ENCODE results near the gene FCGR3A.
"Not testable (repeated sequence)": the region's sequence is repeated elsewhere in the genome, so short reads cannot be mapped to it uniquely, and the experiment has no call there.

FCGR3A gene

DNA sequence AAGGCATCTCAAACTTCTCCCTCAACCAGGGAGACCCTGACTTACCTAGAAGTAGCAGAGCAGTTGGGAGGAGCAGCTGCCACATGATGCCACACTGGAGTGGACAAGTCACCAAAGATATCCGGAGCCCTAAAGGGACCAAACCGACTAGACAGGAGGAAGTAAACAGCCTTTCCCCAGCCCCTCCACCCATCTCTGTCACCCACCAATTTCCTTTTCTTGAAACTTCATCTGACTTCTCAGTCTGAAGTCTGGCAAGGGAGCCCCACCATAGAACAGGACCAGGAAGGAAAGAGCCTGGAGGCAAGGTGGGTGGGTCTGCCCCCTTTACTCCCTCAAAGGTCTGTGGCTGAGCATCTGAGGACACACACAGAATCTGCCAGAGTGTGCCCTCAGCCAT is at the start of gene FCGR3A:
FCGR3A (minus strand) TSS at position 167 of the 400 bp plus-strand sequence; CDS start at position 85, 82 bp downstream.
- peak; percentile 34 for DNase-seq

DNA sequence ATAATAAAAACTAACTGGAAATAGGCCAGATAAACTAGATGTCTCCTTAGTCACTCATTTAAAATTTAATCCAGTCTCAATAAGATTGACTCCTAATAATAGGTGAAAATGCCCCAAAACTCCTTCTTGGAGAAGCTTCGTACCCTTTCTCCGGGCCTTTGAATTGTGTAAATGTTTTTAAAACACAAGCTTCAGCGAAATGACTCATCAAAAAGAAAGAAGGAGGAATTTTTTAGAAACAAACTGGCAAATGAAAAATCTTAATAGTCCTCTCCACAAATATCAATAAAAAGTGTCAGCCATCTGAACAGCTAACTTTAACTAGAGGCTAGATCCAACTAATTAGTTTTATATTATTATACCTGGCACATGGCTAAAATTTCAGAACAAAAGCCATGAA is 47.5 kb upstream of the FCGR3A start:
- DNase-seq: not testable (repeated sequence)

DNA sequence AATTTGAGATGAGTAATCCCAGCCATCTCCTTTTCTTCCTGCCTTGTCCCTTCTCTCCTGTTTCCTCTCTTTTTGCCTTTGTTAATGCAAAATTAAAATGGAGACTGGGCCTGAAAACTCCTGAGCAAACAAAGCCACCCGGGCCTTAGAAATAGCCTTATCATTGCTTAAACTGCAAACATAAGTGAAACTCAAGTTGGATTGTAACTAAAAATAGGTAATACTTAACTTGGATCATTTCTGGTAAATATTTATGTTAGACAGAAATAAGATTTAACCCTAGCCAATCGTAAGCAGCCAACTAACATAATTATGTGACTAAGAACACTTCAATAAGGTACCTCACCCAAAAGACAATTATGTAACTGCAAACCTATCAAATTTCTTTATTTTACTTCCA is 46.0 kb upstream of the FCGR3A start:
- not testable (repeated sequence) for DNase-seq

DNA sequence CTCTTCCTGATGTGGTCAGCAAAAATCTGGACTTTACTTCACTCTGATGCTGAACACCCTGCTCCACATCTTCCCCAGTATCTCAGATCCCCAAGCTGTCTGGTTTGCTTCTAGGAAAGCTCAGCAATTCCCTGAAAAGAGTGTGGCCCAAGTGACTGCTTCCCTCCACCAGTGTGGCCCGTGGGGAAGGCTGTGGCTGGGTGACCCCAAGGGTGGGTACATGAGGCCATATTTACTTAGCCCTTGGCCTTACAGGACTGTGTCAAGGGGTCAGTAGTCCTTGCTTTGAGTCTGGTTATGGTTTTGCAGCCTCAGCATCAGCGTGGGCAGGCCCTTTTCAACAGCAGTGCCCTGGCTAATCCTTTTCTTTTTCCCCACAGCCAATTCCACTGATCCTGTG is 45.6 kb upstream of the FCGR3A start:
- DNase-seq: not testable (repeated sequence)

DNA sequence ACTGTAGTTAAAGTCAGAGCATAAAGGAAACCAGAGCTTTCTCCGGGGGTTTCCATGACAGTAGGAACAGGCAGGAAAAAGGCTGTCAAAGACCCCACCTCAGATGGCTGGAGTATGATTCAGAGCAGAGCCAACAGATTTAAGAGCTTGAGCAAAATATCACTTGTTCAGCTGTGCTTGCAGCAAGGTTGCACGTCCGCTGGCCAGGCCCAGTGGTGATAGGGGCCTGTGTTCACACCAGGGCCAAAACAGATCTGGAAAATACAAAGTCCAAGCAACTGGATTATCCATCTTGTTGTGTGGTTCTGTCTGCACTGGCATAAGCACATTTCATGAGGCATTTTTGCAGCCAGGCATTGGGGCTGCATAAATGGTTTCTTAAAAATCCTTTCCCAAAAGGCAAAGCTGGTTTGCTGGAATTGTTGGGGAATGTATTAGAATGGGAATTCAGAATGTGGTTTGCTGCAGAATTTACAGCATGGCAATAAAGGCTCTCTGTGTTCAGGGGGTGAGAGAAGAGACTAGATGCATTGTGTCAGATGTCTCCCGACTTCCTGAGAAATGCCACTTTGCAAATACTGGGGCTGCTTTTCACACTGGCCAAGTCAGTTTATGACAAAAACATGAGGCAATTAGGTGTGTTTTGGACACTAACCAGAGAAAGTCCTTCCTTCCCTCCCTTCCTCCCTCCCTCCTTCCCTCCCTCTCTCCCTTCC is 44.8 kb upstream of the FCGR3A start:
- DNase-seq: not testable (repeated sequence)

DNA sequence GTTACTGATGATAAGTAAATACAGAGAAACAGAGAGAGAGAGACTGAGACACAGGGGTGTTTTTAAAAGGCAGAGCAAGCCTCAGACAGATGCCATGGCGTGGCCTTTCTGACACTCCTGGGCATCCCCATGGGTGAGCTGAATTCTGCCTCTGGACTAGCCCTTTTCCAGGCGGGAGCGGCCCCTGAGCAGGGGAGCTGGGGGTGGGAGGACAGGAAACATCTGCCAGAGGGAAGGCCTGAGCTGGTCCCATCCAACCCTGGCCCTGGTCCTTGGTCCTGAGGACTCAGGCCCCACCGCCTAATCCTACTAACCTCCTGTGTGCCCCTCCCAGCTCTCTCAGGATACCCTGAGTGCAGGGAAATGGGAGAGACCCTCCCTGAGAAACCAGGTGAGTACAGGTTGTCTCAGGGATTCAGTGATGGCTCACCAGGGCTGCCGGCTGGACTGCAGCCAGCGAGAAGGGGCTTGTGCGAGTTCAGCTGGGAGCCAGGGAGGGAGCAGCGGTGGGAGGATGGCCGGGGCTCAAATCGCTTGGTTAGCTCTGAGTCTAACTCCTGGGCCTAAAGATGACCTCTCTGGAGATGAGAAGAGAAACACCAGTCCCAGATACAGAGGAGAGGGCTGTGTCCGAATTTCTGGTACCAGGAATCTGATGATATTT is 43.6 kb upstream of the FCGR3A start:
- not testable (repeated sequence) for DNase-seq

DNA sequence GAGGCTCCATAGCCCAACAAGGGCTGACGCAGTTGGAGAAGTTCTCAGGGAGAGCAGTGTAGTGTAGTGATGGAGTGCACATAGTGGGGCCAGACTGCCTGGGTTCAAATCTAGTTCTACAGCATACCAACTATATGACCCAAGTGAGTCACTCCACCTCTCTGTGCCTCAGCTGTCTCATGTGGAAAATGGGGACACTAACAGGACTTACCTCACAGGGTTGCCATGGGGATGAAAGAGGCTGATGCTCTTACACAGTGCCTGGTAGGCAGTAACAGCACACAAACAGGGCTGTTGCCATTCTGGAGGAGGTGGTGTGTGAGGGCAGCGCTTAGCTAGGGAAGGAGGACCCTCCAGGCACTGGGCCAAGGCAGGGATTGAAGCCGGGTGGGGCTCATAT is 43.0 kb upstream of the FCGR3A start:
- not testable (repeated sequence) for DNase-seq

DNA sequence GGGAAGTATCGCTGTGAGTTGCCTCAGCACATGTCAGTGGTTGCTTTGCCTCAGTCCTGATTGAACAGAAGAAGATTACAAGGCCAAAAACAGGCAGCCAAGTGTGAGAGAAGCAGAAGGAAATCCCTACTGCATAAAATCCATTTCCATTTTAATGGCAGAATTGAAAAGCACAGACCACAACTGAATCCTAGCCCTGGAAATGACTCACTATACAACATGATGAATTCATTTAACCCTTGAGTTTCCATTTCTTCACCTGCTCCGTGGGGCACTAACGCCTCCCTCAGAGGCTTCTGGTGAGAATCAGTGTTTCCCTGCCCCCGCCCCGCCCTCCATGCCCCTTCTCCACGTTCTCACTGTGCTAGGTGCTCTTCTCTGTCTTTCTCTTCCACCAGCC is 40.3 kb upstream of the FCGR3A start:
- DNase-seq: not testable (repeated sequence)

DNA sequence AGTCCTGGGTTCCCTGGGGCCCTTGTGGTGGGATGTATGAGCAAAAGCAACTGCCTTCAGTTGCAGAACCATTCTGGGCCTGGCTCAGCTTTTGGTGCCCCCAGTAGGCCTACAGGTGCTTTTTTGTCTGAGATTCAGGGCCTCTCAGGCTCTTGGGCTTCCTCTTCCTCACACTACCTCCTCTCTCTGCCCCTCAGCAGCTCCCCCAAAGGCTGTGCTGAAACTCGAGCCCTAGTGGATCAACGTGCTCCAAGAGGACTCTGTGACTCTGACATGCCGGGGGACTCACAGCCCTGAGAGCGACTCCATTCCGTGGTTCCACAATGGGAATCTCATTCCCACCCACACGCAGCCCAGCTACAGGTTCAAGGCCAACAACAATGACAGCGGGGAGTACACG is 39.7 kb upstream of the FCGR3A start:
- DNase-seq: not testable (repeated sequence)

DNA sequence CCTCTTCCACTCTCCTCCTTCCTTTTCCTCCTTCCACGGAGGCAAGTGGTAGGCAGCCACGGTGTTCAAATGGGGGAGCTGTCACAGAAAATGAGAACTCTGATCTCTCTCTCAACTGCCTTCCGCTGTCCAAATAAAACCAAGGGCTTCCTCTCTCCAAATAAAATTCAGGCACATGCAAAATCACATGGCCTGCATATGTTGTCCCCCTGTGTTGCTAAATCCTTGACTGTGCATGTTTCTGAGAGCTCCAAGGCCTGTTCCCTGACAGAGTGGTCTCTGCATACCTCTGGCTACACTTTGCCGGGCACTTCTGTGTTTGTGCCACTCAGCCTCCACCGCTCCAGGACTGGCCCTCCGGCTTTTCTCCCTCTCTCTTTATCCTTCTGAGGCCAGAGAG is 39.0 kb upstream of the FCGR3A start:
- DNase-seq: not testable (repeated sequence)

DNA sequence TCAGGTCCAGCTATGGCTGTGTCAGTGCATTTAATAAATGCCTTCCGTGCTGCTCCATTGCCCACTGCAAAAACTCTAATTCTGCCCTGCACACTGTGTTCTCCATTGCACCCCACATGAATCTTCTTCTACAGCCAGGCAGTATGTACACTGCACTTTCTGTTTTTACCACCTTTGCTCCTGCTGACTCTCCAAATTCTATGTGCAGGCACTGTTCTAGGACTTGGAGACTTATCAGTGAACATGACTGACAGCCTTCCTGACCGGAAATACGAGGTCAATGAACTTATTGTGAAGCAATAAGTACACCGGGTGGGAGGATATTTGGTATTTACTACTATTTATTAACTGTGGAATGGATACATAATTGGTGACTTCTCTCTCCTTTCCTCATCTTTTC is 33.3 kb upstream of the FCGR3A start:
- DNase-seq: not testable (repeated sequence)

DNA sequence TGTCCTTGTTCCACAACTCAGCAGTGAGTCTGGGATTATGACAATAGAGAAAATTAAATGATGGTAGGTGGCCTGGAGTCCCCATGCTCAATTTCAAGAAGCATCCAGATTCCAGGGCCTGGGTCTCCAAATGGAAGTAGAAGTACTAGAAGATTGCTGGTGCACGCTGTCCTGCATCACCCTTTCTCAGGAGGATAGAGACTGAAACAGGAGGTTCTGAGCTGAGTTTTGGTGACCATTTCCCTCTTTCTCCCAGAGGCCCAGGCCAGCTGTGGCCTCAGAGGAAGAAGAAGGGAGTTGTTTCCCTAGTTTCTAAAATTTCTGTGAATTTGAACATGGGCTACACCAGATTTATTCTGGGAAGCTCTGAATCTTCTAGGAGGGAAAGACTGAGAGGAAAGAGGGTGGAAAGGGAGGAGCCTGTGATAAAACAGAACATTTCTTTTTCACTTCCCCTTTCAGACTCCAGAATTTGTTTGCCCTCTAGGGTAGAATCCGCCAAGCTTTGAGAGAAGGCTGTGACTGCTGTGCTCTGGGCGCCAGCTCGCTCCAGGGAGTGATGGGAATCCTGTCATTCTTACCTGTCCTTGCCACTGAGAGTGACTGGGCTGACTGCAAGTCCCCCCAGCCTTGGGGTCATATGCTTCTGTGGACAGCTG is 31.4 kb upstream of the FCGR3A start:
- not testable (repeated sequence) for DNase-seq

DNA sequence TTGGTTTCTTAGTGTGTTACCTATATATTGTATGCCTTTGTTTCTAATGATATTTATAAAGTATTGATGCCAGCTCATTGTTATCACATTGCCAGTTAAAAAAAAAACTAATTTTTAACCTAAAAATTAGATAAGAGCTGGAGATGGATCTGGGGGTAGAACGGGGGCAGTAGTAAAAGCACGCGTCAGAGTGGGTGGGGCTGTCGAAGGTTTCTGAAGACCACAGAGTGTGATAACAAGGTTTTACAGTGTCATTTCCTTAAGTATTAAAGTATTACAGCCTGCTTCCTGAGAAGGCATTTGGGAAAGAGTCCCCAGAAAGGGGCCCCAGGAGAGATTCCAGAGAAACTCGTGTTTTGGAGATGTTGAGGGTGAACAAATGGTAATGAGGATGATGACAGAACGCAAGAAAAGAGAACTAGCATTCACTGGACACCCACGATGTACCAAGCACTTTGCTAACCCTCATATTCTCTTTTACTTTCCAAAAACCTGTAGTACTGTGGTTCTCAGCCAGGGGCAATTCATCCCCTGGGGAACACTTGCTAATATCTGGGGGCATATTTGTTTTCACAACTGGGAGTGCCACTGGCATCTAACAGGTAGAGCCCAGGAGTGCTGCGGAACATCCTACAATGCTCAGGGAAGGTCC is 30.4 kb upstream of the FCGR3A start:
- DNase-seq: not testable (repeated sequence)

DNA sequence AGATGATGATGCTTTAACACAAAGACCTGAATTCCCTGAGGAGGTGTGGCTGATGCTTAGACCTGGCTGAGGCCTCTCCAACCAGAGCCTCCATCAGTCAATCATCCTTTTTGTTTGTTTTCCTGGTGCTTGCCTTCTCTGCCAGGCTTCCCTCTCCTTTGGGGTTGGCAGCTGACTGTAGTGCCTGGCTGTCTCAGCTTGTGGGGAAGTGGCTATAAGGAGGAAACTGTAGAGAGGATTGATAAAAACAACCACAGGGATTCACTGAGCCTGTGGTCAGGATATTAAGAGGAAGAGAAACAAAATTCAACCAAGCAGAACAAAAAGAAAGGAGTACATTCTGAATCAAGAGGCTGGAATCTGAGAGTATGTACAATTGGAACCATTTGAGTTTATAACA is 27.1 kb upstream of the FCGR3A start:
- not testable (repeated sequence) for DNase-seq

DNA sequence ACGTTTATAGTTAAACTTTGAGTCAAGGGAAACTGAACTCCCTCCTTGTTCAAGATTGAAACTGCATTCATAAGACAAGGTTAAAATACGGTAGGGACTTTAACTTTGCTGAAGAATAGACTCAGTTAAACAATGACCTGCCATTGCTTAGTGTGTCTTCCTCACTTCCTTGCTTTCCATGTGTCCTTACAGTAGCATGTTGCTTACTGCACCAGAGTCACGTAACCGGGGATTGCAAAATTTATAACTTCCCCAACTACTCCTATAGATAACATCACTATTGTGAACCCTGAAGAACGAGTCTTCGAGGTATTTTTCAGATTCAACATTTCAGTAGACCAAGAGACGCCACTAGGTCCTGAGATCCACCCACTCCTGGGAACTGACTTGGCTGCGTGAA is 22.1 kb upstream of the FCGR3A start:
- not testable (repeated sequence) for DNase-seq

DNA sequence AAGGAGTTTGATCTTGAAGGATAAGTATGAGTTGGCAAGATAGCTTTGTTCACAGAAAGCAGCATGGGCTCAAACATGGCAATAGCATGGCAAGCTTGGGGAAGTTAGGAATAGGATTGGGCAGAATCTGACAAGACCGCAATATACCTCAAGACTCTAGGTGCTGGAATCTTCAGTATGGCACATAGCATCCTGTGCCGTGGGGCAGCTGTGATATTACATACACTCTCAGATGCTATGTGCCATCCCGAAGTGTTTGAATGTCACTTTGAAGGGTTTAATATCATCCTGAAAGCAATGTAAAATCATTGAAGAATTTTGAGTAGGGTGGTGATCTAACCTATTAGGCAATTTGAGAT is 17.0 kb upstream of the FCGR3A start:
- DNase-seq: not testable (repeated sequence)

DNA sequence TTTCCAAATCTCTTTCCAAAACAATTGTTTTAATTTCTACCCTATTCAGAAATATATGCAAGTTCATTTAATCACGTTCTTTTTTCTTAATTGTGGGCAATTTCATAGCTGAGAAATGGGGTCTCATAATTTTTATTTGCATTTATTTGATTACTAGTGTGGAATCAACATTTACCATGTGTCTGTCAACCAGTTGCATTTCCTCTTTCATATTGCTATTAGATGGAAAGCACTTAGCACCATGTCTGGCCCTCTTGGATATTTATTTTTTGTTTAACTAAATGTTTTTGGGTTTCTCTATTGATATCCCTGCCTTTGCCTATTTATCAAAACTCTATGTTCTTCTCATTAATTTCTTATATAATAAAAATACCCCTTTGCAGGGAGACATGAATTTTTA is 13.9 kb upstream of the FCGR3A start:
- not testable (repeated sequence) for DNase-seq

DNA sequence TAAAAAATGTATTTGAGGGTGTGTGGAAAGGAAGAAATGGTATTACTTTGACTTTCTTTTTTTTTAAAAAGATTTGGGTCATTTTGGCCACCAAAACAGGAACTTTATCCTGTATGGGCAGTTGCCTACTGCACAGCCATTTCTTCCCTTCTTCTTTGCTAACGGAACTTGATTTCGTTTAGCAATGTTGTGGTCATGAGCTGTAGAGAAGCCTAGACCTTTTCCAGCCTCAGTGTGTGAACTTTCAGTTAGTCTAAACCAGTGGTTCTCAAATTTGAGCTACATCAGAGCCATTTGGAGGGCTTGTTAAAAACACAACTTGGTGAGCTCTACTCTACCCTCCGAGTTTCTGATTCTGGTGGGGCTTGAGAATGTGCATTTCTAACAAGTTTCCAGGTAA is 12.8 kb upstream of the FCGR3A start:
- not testable (repeated sequence) for DNase-seq

DNA sequence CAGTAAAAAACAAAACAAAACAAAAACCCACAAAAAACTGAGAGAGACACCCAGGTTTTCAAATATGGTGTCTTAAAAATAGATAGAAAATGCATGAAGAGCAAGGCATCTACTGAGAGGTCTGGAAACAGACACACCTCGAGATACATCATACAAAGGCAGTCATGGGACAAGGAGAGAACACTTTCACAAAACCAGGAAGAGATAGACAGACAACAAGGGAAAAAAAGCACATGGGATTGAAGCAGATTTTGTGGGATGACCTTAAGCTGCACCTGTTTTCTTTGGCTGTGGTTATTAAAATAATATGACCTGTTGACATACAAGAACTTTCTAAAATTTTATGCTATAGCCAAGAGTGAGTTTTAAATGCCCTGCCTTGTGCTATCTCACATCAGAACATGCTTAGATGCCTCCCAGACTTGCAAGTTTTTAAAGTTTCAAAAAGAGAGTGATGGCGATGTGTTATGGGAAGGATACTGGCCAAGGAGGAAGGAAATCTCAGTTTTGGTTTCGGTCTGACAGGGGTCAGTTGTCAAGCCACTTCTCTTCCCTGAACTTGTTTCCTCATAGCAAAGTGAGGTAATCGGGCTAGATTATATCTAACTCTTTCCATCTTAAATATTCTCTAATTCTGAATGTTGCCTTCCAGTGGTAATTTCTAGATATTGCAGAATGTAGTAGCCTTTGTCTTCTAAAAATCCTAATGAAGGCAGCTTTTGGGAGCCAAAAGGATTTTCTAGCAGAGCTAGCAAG is 11.5 kb upstream of the FCGR3A start:
- DNase-seq: peak; percentile 40

DNA sequence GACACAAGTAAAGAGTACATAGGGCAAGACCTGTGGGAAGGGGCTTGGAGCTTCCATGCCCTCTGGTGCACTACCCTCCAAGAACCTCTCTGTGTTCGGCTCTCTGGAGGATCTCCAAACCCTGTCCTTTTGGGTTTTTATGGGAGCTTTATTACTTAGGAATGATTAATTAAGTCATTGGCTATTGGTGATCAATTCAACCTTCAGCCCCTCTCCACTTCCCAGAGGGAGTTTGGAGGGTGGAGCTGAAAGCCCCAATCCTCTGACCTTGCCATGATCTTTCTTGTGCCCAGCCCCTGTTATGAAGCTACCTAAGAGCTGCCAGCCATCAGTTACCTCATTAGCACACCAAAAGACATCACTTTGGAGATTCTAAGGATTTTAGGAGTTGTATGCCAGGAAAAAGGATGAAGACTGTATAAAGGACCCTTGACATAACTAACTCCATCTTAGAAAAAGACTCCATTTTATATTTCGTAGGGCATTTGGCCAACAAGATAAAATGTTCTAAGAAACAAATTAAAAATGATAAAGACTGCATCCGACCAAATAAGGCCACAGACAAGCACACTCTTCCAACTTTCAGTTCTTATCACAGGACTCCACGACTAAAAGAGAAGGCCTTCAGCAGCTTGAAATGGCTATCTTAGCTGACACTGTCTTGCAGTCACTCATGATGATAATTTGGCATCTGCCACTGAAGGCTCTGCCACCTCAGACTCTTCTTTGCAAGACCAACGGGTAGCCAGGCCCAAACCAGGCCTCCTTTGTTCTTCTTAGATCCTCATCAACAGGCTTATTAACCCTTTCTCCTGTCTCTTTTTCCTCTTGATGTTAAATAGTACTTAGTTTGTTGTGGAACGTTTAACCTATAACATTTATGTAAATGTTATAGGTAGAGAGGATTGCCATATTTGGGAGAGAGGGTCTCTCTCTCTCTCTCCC is 8.2 kb upstream of the FCGR3A start:
- not testable (repeated sequence) for DNase-seq

DNA sequence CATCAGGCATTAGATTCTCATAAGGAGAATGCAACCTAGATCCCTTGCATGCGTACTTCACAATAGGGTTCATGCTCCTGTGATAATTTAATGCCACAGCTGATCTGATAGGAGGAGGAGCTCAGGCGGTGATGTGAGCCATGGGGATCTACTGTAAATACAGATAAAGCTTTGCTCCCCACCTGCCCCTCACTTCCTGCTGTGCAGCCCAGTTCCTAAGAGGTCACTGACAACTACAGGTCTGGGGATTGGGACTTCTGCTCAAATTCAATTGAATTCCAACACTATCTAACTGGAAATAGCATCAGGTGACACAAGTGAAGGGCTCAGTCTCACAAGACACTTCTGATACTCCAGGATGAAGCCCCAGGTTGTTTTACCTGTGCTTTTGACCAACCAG is 7.4 kb upstream of the FCGR3A start:
- not testable (repeated sequence) for DNase-seq

All from CD4-positive, alpha-beta T cell treated with Interleukin-12 subunit alpha and Interleukin-12 subunit beta, for 1 hour (primary cell).